DND-41 (cell line): ENCODE measurements around the gene SNTA1.

ENCODE experiments used
- CTCF ChIP-seq: IDR thresholded peaks from 2 replicates; pipeline ENCODE4 v1.5.1; 2012; ENCODE audit warnings: borderline replicate concordance, low read length, moderate library complexity, mild to moderate bottlenecking; ENCODE audit not compliant: poor library complexity, severe bottlenecking; ENCODE audit errors: extremely low read depth
- EZH2 ChIP-seq: IDR thresholded peaks from 3 replicates; pipeline ENCODE4 v1.6.1; 2012; ENCODE audit warnings: borderline replicate concordance, low read depth, mild to moderate bottlenecking, moderate library complexity, low read length, inconsistent platforms; ENCODE audit not compliant: severe bottlenecking

- no peak for TF ChIP-seq EZH2
- no peak for TF ChIP-seq CTCF
Measured at GRCh38 chr20:33408716-33409654, 34.6 kb downstream of the SNTA1 start.
